Endothelial cell of umbilical vein (primary cell): ENCODE measurements around the gene SLC35B2. TPM values are rescaled to one million over a fixed set of nuclear protein-coding genes. Genes with fewer than 3 reads are reported as not detected.

Experiments
- BruUV-seq: library from RNA; stranded (reverse); fragments of 400-500 nt; replicated peaks from 2 replicates; lab custom pipeline; 2021; lab: Mats Ljungman, UMichigan
- CTCF ChIA-PET: fragments of 300-600, 350-600 bp; sonication (Branson Sonifier 250); formaldehyde crosslinking; loops from one replicate; lab custom pipeline; 2021; ENCODE audit warnings: antibody characterized with exemption, inconsistent platforms; lab: Charles Lee
- POLR2A ChIA-PET: fragments of 300-600, 350-600 bp; sonication (Branson Sonifier 250); formaldehyde crosslinking; loops from one replicate; lab custom pipeline; 2021; ENCODE audit warnings: antibody characterized with exemption, inconsistent platforms; lab: Charles Lee
- DNase-seq: peaks from one replicate; pipeline ENCODE4 v3.0.0-alpha.2; 2011; ENCODE audit warnings: low read depth, low spot score
- FAIRE-seq: peaks from 2 replicates; lab custom pipeline; 2011; peaks lifted over from hg19 to GRCh38; lab: Jason Lieb, UNC
- H2AFZ ChIP-seq: 2 replicates; pipeline ENCODE4 v1.6.0; 2012; ENCODE audit warnings: low read depth, low read length, control low read depth, inconsistent platforms
- H3K27ac ChIP-seq: 2 replicates; pipeline ENCODE4 v1.5.1; 2011; ENCODE audit warnings: low read depth, mild to moderate bottlenecking, control low read depth, low read length, moderate library complexity; ENCODE audit not compliant: insufficient read depth
- H3K27me3 ChIP-seq, 2 experiments: 2 replicates each; pipeline versions ENCODE4 v1.6.0 to v1.6.1; 2011; ENCODE audit warnings: low read length in 2 of 2, mixed read lengths in 1 of 2; ENCODE audit not compliant: control insufficient read depth in 2 of 2, insufficient read depth in 2 of 2
- H3K36me3 ChIP-seq, 2 experiments: 2 replicates in 1 of 2; 3 replicates in 1 of 2; pipeline ENCODE4 v1.5.1; 2011; ENCODE audit warnings: low read length in 2 of 2, mild to moderate bottlenecking in 1 of 2, moderate library complexity in 1 of 2; ENCODE audit not compliant: control insufficient read depth in 2 of 2, insufficient read depth in 2 of 2; ENCODE audit errors: extremely low read depth in 1 of 2
- H3K4me1 ChIP-seq: 3 replicates; pipeline ENCODE4 v1.5.1; 2011; ENCODE audit warnings: mild to moderate bottlenecking, low read length; ENCODE audit not compliant: control insufficient read depth, insufficient read depth; ENCODE audit errors: extremely low read depth
- H3K4me2 ChIP-seq: 2 replicates; pipeline ENCODE4 v1.6.1; 2011; ENCODE audit warnings: low read length, control low read depth, mixed read lengths; ENCODE audit not compliant: insufficient read depth
- H3K4me3 ChIP-seq, 3 experiments: fragments of 200-600 bp in 1 of 3; sonication (generic), shearing (Covaris generic) in 1 of 3; replicated peaks in 1 of 3; 2 replicates each; pipeline ENCODE4 v1.5.1; 2011 to 2016; ENCODE audit warnings: control low read depth in 3 of 3, low read length in 3 of 3, mild to moderate bottlenecking in 2 of 3, inconsistent platforms in 1 of 3, low read depth in 1 of 3, moderate library complexity in 1 of 3; ENCODE audit not compliant: insufficient read depth in 1 of 3
- H3K79me2 ChIP-seq: 2 replicates; pipeline ENCODE4 v1.6.0; 2012; ENCODE audit warnings: low read length, inconsistent platforms; ENCODE audit not compliant: control insufficient read depth, insufficient read depth
- H3K9ac ChIP-seq: replicated peaks from 2 replicates; pipeline ENCODE3; 2011; ENCODE audit warnings: low read length, control low read depth; ENCODE audit not compliant: insufficient read depth; ENCODE audit errors: extremely low read depth
- H3K9me1 ChIP-seq: replicated peaks from 3 replicates; pipeline ENCODE4 v1.6.0; 2011; ENCODE audit warnings: mild to moderate bottlenecking, low read length; ENCODE audit not compliant: control insufficient read depth, insufficient read depth; ENCODE audit errors: extremely low read depth
- H3K9me3 ChIP-seq: replicated peaks from 2 replicates; pipeline ENCODE4 v1.5.1; 2012; ENCODE audit warnings: low read length, inconsistent platforms; ENCODE audit not compliant: control insufficient read depth, insufficient read depth
- H4K20me1 ChIP-seq: replicated peaks from 2 replicates; pipeline ENCODE3; 2011; ENCODE audit warnings: mild to moderate bottlenecking, low read length; ENCODE audit not compliant: control insufficient read depth, insufficient read depth; ENCODE audit errors: extremely low read depth
- EZH2 ChIP-seq: IDR thresholded peaks from 2 replicates; pipeline ENCODE4 v1.6.1; 2012; ENCODE audit warnings: borderline replicate concordance, low read depth, mild to moderate bottlenecking, moderate library complexity, low read length, inconsistent platforms; ENCODE audit not compliant: severe bottlenecking
- FOS ChIP-seq: IDR thresholded peaks from 2 replicates; pipeline ENCODE4 v1.6.1; 2011; ENCODE audit warnings: mild to moderate bottlenecking, low read length, moderate library complexity, borderline replicate concordance; ENCODE audit not compliant: insufficient read depth
- GATA2 ChIP-seq: IDR thresholded peaks from 2 replicates; pipeline ENCODE4 v1.7.0; 2011; ENCODE audit warnings: low read depth, mild to moderate bottlenecking, moderate library complexity, mixed read lengths, low read length; ENCODE audit not compliant: insufficient read length, insufficient read depth
- JUN ChIP-seq: IDR thresholded peaks from 2 replicates; pipeline ENCODE4 v1.6.1; 2011; ENCODE audit warnings: borderline replicate concordance, low read depth; ENCODE audit not compliant: insufficient read length, insufficient read depth
- MYC ChIP-seq: IDR thresholded peaks from one replicate; pipeline ENCODE4 v1.6.1; 2011; ENCODE audit warnings: mild to moderate bottlenecking, low read depth, low read length
- POLR2A ChIP-seq: IDR thresholded peaks from 2 replicates; pipeline ENCODE4 v1.6.1; 2012; ENCODE audit warnings: low read depth, mild to moderate bottlenecking, control low read depth, low read length
- POLR2AphosphoS5 ChIP-seq: IDR thresholded peaks from 2 replicates; pipeline ENCODE4 v1.6.1; 2012; ENCODE audit warnings: low read depth, mild to moderate bottlenecking, control low read depth, low read length, moderate library complexity; ENCODE audit not compliant: insufficient read depth
- dilution Hi-C: fragments of 300-500 bp; cut with MboI; formaldehyde crosslinking; loops from one replicate; pipeline ENCODE4 v1.15.0; 2019; ENCODE audit warnings: low sequenced_read_pairs; ENCODE audit not compliant: extremely low pct_ligation_motif_present
- intact Hi-C: fragments of 100-400 bp; cut with micrococcal nuclease; formaldehyde crosslinking; loops from one replicate; pipeline ENCODE4 v1.10.0; 2022
- polyA plus RNA-seq, 4 experiments: library from polyadenylated mRNA; depleted of rRNA in 3 of 4; stranded (reverse) in 3 of 4; unstranded in 1 of 4; fragments of >200 nt; gene quantifications; 2 replicates each; pipeline versions ENCODE4 v1.2.1 to v1.2.3, GENCODE V29; 2011 to 2012; ENCODE audit warnings: missing spikeins in 1 of 4
- total RNA-seq: library from RNA; stranded (reverse); gene quantifications from 2 replicates; pipeline ENCODE4 v1.2.3, GENCODE V29; 2021
- TF ChIP-seq, protein P1 (sequence below): IDR thresholded peaks from 2 replicates; pipeline ENCODE4 v1.6.1; 2011; ENCODE audit not compliant: insufficient read depth, insufficient read length
- TF ChIP-seq, protein P2 (sequence below), 2 donors: IDR thresholded peaks; 1 replicate in 1 of 2; 2 replicates in 1 of 2; pipeline ENCODE4 v1.5.1; 2011; ENCODE audit warnings: low read length in 2 of 2, mild to moderate bottlenecking in 2 of 2, moderate library complexity in 2 of 2, control low read depth in 1 of 2, inconsistent platforms in 1 of 2, low read depth in 1 of 2; ENCODE audit not compliant: insufficient read depth in 1 of 2; ENCODE audit errors: extremely low read depth in 1 of 2

SLC35B2 gene
- total and polyA plus RNA-seq, 2 donors (not counting 3 experiments of a cell fraction or from before 2014, with no cell fraction given) = 53.4 to 112 TPM

DNA sequence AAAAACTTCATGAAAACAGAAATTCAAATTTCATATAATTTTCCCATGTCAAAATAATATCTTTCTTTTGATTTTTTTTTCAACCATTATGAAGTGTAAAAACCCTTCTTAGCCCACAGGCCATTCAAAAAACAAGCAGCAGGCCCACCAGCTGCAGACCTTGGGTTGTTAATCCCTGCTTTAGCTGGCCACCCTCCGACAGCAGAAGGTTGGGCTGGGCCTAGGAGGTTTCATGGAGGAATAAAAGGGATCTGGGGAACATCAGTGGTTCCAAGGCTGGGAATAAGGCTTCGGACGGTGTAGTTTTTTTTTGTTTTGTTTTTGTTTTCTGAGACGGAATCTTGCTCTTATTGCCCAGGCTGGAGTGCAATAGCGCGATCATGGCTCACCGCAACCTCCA lies 14.0 kb downstream of the SLC35B2 start:
- H3K4me2 ChIP-seq = no peak overlapping the region
- peaks cover 2% of the 10 kb centered on the region for H3K4me1 ChIP-seq

More for the DNA sequence above, 14.0 kb downstream of the SLC35B2 start:
- BruUV-seq = no TSS peak
- Histone ChIP-seq H3K4me3 (no peak overlapping the region), H3K27me3 (no peaks in the 10 kb centered on the region), H2AFZ (no peak overlapping the region), H4K20me1 (peaks cover 1% of the 10 kb centered on the region), H3K36me3 (no peaks in the 10 kb centered on the region), H3K9me3 (no peaks in the 10 kb centered on the region), H3K79me2 (peaks cover 15% of the 10 kb centered on the region), H3K27ac (no peak overlapping the region), H3K9me1 (no peaks in the 10 kb centered on the region), H3K9ac (no peak overlapping the region)
- ChIA-PET CTCF (interaction anchor here (1.6 to 5.4 kb wide), 4 partner anchors 13 to 71 kb away, joined by 4 to 38 read pairs (median 12); partner anchors contain the start of gene SLC35B2), POLR2A (no interaction called here)
- intact Hi-C loops (no loop called here), dilution Hi-C loops (no loop called here)
- DNase-seq = no peak
- no peak for FAIRE-seq
- no peak for TF ChIP-seq POLR2A
- no peak for TF ChIP-seq EZH2
- TF ChIP-seq, protein P1, sequence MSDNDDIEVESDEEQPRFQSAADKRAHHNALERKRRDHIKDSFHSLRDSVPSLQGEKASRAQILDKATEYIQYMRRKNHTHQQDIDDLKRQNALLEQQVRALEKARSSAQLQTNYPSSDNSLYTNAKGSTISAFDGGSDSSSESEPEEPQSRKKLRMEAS = no peak
- TF ChIP-seq POLR2AphosphoS5 = no peak
- TF ChIP-seq, protein P2, sequence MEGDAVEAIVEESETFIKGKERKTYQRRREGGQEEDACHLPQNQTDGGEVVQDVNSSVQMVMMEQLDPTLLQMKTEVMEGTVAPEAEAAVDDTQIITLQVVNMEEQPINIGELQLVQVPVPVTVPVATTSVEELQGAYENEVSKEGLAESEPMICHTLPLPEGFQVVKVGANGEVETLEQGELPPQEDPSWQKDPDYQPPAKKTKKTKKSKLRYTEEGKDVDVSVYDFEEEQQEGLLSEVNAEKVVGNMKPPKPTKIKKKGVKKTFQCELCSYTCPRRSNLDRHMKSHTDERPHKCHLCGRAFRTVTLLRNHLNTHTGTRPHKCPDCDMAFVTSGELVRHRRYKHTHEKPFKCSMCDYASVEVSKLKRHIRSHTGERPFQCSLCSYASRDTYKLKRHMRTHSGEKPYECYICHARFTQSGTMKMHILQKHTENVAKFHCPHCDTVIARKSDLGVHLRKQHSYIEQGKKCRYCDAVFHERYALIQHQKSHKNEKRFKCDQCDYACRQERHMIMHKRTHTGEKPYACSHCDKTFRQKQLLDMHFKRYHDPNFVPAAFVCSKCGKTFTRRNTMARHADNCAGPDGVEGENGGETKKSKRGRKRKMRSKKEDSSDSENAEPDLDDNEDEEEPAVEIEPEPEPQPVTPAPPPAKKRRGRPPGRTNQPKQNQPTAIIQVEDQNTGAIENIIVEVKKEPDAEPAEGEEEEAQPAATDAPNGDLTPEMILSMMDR (IDR thresholded peaks at IDR 0.05; ENCODE audit: extremely low read depth in 1 of 2, insufficient read depth in 1 of 2, low read depth in 1 of 2, low read length in 2 of 2) = no peak
- TF ChIP-seq GATA2 = no peak
- no peak for TF ChIP-seq MYC
- TF ChIP-seq FOS = no peak
- no peak for TF ChIP-seq JUN
